Measurements from ENCODE around the gene LMO7. TPM values are rescaled to one million over a fixed set of nuclear protein-coding genes. Genes with fewer than 3 reads are reported as not detected.

The LMO7 gene
- total RNA-seq, 1 experiment from 2014 or later, result 20.4 TPM

GRCh38 chr13:75617230-75617629 is 18.9 kb upstream of the LMO7 start:
- Histone ChIP-seq H3K23ac (ENCODE audit: insufficient read length, low read depth, low read length) (no peak overlapping the region), H3K9ac (ENCODE audit: extremely low read depth, insufficient read length, low read length) (no peak overlapping the region), H3K9me3 (ENCODE audit: control insufficient read depth, low read depth, low read length) (no peaks in the 10 kb centered on the region), H3K18ac (ENCODE audit: insufficient read length, low read depth, low read length) (no peak overlapping the region), H3K56ac (ENCODE audit: insufficient read length, low read depth, low read length) (no peak overlapping the region), H3K4me2 (ENCODE audit: insufficient read depth, insufficient read length, low read length) (no peak overlapping the region), H3T11ph (ENCODE audit: low read length) (no peak overlapping the region), H2BK15ac (ENCODE audit: low read depth, low read length) (no peak overlapping the region), H4K8ac (replicated peaks; ENCODE audit: insufficient read length, low read depth, low read length) (no peak overlapping the region), H2BK5ac (ENCODE audit: insufficient read length, low read length) (no peak overlapping the region), H2BK120ac (ENCODE audit: low read depth, low read length, poor library complexity, severe bottlenecking) (no peak overlapping the region), H2BK20ac (ENCODE audit: low read depth, low read length, poor library complexity, severe bottlenecking) (no peak overlapping the region), H2AK5ac (ENCODE audit: insufficient read length, low read length) (no peak overlapping the region), H3K14ac (ENCODE audit: insufficient read depth, low read length) (no peak overlapping the region), H3K27me3 (ENCODE audit: insufficient read depth, low read length) (no peaks in the 10 kb centered on the region), H4K91ac (ENCODE audit: insufficient read length, low read depth, low read length) (no peak overlapping the region), H4K5ac (ENCODE audit: insufficient read length, low read depth, low read length) (no peak overlapping the region), H3K79me2 (ENCODE audit: insufficient read depth, low read length) (no peaks in the 10 kb centered on the region), H4K20me1 (ENCODE audit: control insufficient read depth, insufficient read depth, insufficient read length) (no peaks in the 10 kb centered on the region), H3K79me1 (ENCODE audit: insufficient read depth, low read depth, low read length, poor library complexity, severe bottlenecking) (no peaks in the 10 kb centered on the region), H3K4me1 (ENCODE audit: insufficient read depth, low read length) (no peaks in the 10 kb centered on the region), H2BK12ac (ENCODE audit: insufficient read length, low read depth, low read length) (no peak overlapping the region), H3K4ac (ENCODE audit: low read depth, low read length) (no peak overlapping the region), H3K27ac (ENCODE audit: insufficient read length, low read depth, low read length) (no peak overlapping the region), H2AFZ (ENCODE audit: low read length) (no peak overlapping the region), H3K23me2 (ENCODE audit: insufficient read length, low read depth, low read length, poor library complexity, severe bottlenecking) (no peaks in the 10 kb centered on the region)
- peak overlapping the region in 1 of 3 experiments; percentile 16; a peak in 1 of 7 replicates for H3K27ac Mint-ChIP-seq
- no peaks in the 10 kb centered on the region for H3K27me3 Mint-ChIP-seq (ENCODE audit: low read depth)
- DNase-seq, result no peak
- H3K4me1 Mint-ChIP-seq, result no peaks in the 10 kb centered on the region; a peak in 1 of 4 replicates
- peaks cover 0 to 2% (median 0%) of the 10 kb centered on the region in 3 experiments; a peak in 1 of 7 replicates for H3K36me3 Mint-ChIP-seq (ENCODE audit: insufficient read depth in 1 of 3, low read depth in 3 of 3)
- no peak for TF ChIP-seq CTCF (conservative IDR thresholded peaks at IDR 0.05)
- no peaks in the 10 kb centered on the region for H3K9me3 Mint-ChIP-seq
- no CpG with 5 or more reads among the region's 1 CpG for WGBS (ENCODE audit: extremely low coverage, insufficient read length, low lambda C conversion rate)
- H3K4me3 Mint-ChIP-seq, result no peak overlapping the region
